Measurements from ENCODE around the gene USP11. TPM values are rescaled to one million over a fixed set of nuclear protein-coding genes. Genes with fewer than 3 reads are reported as not detected.

Gene USP11
- total RNA-seq, 2 experiments from 2014 or later, result 12.2 to 12.4 TPM

GRCh38 chrX:47218920-47219815, 13.6 kb upstream of the USP11 start:
- Mint-ChIP-seq H3K27me3 (ENCODE audit: low read depth) (no peaks in the 10 kb centered on the region), H3K36me3 (ENCODE audit: low read depth) (peaks cover 27% of the 10 kb centered on the region), H3K4me3 (peak overlapping the region; percentile 88), H3K4me1 (ENCODE audit: low read depth) (peaks cover 37% of the 10 kb centered on the region), H3K27ac (peak overlapping the region; percentile 86), H3K9me3 (no peaks in the 10 kb centered on the region)
- DNase-seq, result peak; percentile 58
- intact Hi-C loops (cut with micrococcal nuclease), result loop anchor here (1.0 to 5.0 kb wide), 3 partner anchors 14 to 342 kb away; partner anchors contain the start of genes ARAF and USP11
- CTCF ChIA-PET, result interaction anchor here (0.7 kb wide), 1 partner anchor 12 kb away, joined by 4 read pairs; no protein-coding TSS in a partner anchor

GRCh38 chrX:47221756-47222155, 11.1 kb upstream of the USP11 start:
- peak overlapping the region; percentile 41 for H3K27ac Mint-ChIP-seq

GRCh38 chrX:47222751-47223350, 10.0 kb upstream of the USP11 start:
- intact Hi-C loops (cut with micrococcal nuclease), result no loop called here
- peaks cover 27% of the 10 kb centered on the region for H3K36me3 Mint-ChIP-seq (ENCODE audit: low read depth)
- H3K27me3 Mint-ChIP-seq (ENCODE audit: low read depth), result no peaks in the 10 kb centered on the region
- DNase-seq, result no peak
- CTCF ChIA-PET, result no interaction called here
- H3K27ac Mint-ChIP-seq, result no peak overlapping the region
- no peak overlapping the region for H3K4me3 Mint-ChIP-seq
- H3K9me3 Mint-ChIP-seq, result no peaks in the 10 kb centered on the region
- H3K4me1 Mint-ChIP-seq (ENCODE audit: low read depth), result peaks cover 19% of the 10 kb centered on the region

More at GRCh38 chrX:47221756-47222155, 11.1 kb upstream of the USP11 start:
- Mint-ChIP-seq H3K9me3 (no peaks in the 10 kb centered on the region), H3K36me3 (ENCODE audit: low read depth) (peaks cover 30% of the 10 kb centered on the region), H3K4me3 (no peak overlapping the region), H3K27me3 (ENCODE audit: low read depth) (no peaks in the 10 kb centered on the region), H3K4me1 (ENCODE audit: low read depth) (peaks cover 26% of the 10 kb centered on the region)
- DNase-seq, result no peak
- intact Hi-C loops (cut with micrococcal nuclease), result no loop called here
- CTCF ChIA-PET, result no interaction called here

- H3K9me3 Mint-ChIP-seq, result no peaks in the 10 kb centered on the region
- DNase-seq, result no peak
- H3K4me1 Mint-ChIP-seq (ENCODE audit: low read depth), result peaks cover 19% of the 10 kb centered on the region
- CTCF ChIA-PET, result no interaction called here
- intact Hi-C loops (cut with micrococcal nuclease), result no loop called here
- H3K36me3 Mint-ChIP-seq (ENCODE audit: low read depth), result peaks cover 33% of the 10 kb centered on the region
- no peak overlapping the region for H3K27ac Mint-ChIP-seq
- H3K27me3 Mint-ChIP-seq (ENCODE audit: low read depth), result no peaks in the 10 kb centered on the region
- no peak overlapping the region for H3K4me3 Mint-ChIP-seq
These were observed 9.1 kb upstream of the USP11 start for GRCh38 chrX:47223476-47224250.

- Mint-ChIP-seq H3K27ac (no peak overlapping the region), H3K4me1 (ENCODE audit: low read depth) (peaks cover 18% of the 10 kb centered on the region), H3K36me3 (ENCODE audit: low read depth) (peaks cover 34% of the 10 kb centered on the region), H3K9me3 (no peaks in the 10 kb centered on the region), H3K4me3 (no peak overlapping the region), H3K27me3 (ENCODE audit: low read depth) (no peaks in the 10 kb centered on the region)
- DNase-seq, result no peak
- intact Hi-C loops (cut with micrococcal nuclease), result no loop called here
- CTCF ChIA-PET, result interaction anchor here (0.5 kb wide), 1 partner anchor 161 kb away, joined by 5 read pairs; no protein-coding TSS in a partner anchor
These were observed 8.4 kb upstream of the USP11 start for GRCh38 chrX:47224266-47224895.

- no peaks in the 10 kb centered on the region for H3K9me3 Mint-ChIP-seq
- peaks cover 13% of the 10 kb centered on the region for H3K4me1 Mint-ChIP-seq (ENCODE audit: low read depth)
- intact Hi-C loops (cut with micrococcal nuclease), result no loop called here
- no peak overlapping the region for H3K27ac Mint-ChIP-seq
- no peak for DNase-seq
- H3K36me3 Mint-ChIP-seq (ENCODE audit: low read depth), result peaks cover 31% of the 10 kb centered on the region
- no peaks in the 10 kb centered on the region for H3K27me3 Mint-ChIP-seq (ENCODE audit: low read depth)
- CTCF ChIA-PET, result interaction anchor here (0.5 kb wide), 1 partner anchor 160 kb away, joined by 5 read pairs; no protein-coding TSS in a partner anchor
- no peak overlapping the region for H3K4me3 Mint-ChIP-seq
These were observed 7.9 kb upstream of the USP11 start for GRCh38 chrX:47224896-47225290.

- peaks cover under 1% of the 10 kb centered on the region for H3K4me1 Mint-ChIP-seq (ENCODE audit: low read depth)
- no peak overlapping the region for H3K4me3 Mint-ChIP-seq
- no peak for DNase-seq
- peaks cover 29% of the 10 kb centered on the region for H3K36me3 Mint-ChIP-seq (ENCODE audit: low read depth)
- intact Hi-C loops (cut with micrococcal nuclease), result no loop called here
- CTCF ChIA-PET, result no interaction called here
- no peaks in the 10 kb centered on the region for H3K27me3 Mint-ChIP-seq (ENCODE audit: low read depth)
- H3K27ac Mint-ChIP-seq, result no peak overlapping the region
- H3K9me3 Mint-ChIP-seq, result no peaks in the 10 kb centered on the region
These were observed 6.7 kb upstream of the USP11 start for GRCh38 chrX:47226071-47226470.

- Mint-ChIP-seq H3K9me3 (no peaks in the 10 kb centered on the region), H3K4me3 (no peak overlapping the region), H3K27me3 (ENCODE audit: low read depth) (no peaks in the 10 kb centered on the region), H3K36me3 (ENCODE audit: low read depth) (peaks cover 29% of the 10 kb centered on the region), H3K27ac (no peak overlapping the region), H3K4me1 (ENCODE audit: low read depth) (no peaks in the 10 kb centered on the region)
- CTCF ChIA-PET, result no interaction called here
- DNase-seq, result no peak
- intact Hi-C loops (cut with micrococcal nuclease), result no loop called here
These were observed 6.1 kb upstream of the USP11 start for GRCh38 chrX:47226531-47227333.

- peaks cover 29% of the 10 kb centered on the region for H3K36me3 Mint-ChIP-seq (ENCODE audit: low read depth)
- no peak overlapping the region for H3K27ac Mint-ChIP-seq
- intact Hi-C loops (cut with micrococcal nuclease), result no loop called here
- H3K4me3 Mint-ChIP-seq, result no peak overlapping the region
- no peaks in the 10 kb centered on the region for H3K9me3 Mint-ChIP-seq
- H3K4me1 Mint-ChIP-seq (ENCODE audit: low read depth), result no peaks in the 10 kb centered on the region
- DNase-seq, result no peak
- H3K27me3 Mint-ChIP-seq (ENCODE audit: low read depth), result no peaks in the 10 kb centered on the region
- CTCF ChIA-PET, result no interaction called here
These were observed 5.5 kb upstream of the USP11 start for GRCh38 chrX:47227334-47227583.

- no peak for DNase-seq
- CTCF ChIA-PET, result no interaction called here
- no peaks in the 10 kb centered on the region for H3K9me3 Mint-ChIP-seq
- peaks cover 27% of the 10 kb centered on the region for H3K36me3 Mint-ChIP-seq (ENCODE audit: low read depth)
- H3K27me3 Mint-ChIP-seq (ENCODE audit: low read depth), result no peaks in the 10 kb centered on the region
- H3K4me1 Mint-ChIP-seq (ENCODE audit: low read depth), result no peaks in the 10 kb centered on the region
- intact Hi-C loops (cut with micrococcal nuclease), result no loop called here
- H3K4me3 Mint-ChIP-seq, result no peak overlapping the region
- peak overlapping the region; percentile 43 for H3K27ac Mint-ChIP-seq
These were observed 4.1 kb upstream of the USP11 start for GRCh38 chrX:47228550-47229270.

GRCh38 chrX:47229427-47229826, 3.4 kb upstream of the USP11 start:
- CTCF ChIA-PET, result no interaction called here
- H3K27me3 Mint-ChIP-seq (ENCODE audit: low read depth), result no peaks in the 10 kb centered on the region
- H3K36me3 Mint-ChIP-seq (ENCODE audit: low read depth), result peaks cover 25% of the 10 kb centered on the region
- H3K9me3 Mint-ChIP-seq, result no peaks in the 10 kb centered on the region
- no peak overlapping the region for H3K27ac Mint-ChIP-seq
- no peak for DNase-seq
- no peak overlapping the region for H3K4me3 Mint-ChIP-seq
- intact Hi-C loops (cut with micrococcal nuclease), result no loop called here
- H3K4me1 Mint-ChIP-seq (ENCODE audit: low read depth), result no peaks in the 10 kb centered on the region

All from activated naive CD4-positive, alpha-beta T cell treated with anti-CD3 and anti-CD28 coated beads for 36 hours (primary cell).